ENCODE measurements around the gene LRRFIP2.
"Not testable (repeated sequence)": the region's sequence is repeated elsewhere in the genome, so short reads cannot be mapped to it uniquely, and the experiment has no call there.

- not testable (repeated sequence) for TF ChIP-seq EZH2 (IDR thresholded peaks at IDR 0.05; ENCODE audit: insufficient read depth, poor library complexity, severe bottlenecking); EZH2phosphoT487 (IDR thresholded peaks at IDR 0.05; ENCODE audit: insufficient read depth, low read depth)
Observed at GRCh38 chr3:37208008-37208407, 33.6 kb upstream of the LRRFIP2 start.

Measured in GM23248 (cell line).